Sigmoid colon (tissue), 4 donors: ENCODE results near the gene PACRG.

ENCODE experiments used
- CTCF ChIP-seq, 4 experiments: fragments of 450-650 bp in 3 of 4; fragments of 200-600 bp in 1 of 4; IDR thresholded peaks; one replicate each; pipeline ENCODE4 v1.5.1; 2016 to 2019; ENCODE audit warnings: antibody characterized with exemption in 4 of 4, mild to moderate bottlenecking in 3 of 4, moderate library complexity in 2 of 4
- EP300 ChIP-seq, 4 donors: sonication (generic); formaldehyde crosslinking; IDR thresholded peaks; one replicate each; pipeline ENCODE4 v1.6.1; 2017; ENCODE audit warnings: antibody characterized with exemption in 4 of 4
- POLR2A ChIP-seq, 2 donors: fragments of 450-650 bp; IDR thresholded peaks; one replicate each; pipeline ENCODE4 v1.6.1; 2016; ENCODE audit warnings: antibody characterized with exemption in 2 of 2, mild to moderate bottlenecking in 2 of 2, moderate library complexity in 2 of 2
- POLR2AphosphoS5 ChIP-seq, 4 donors: sonication (generic); formaldehyde crosslinking; IDR thresholded peaks; one replicate each; pipeline ENCODE4 v1.6.1; 2017; ENCODE audit warnings: antibody characterized with exemption in 4 of 4

GRCh38 chr6:163019926-163020325 lies 292.2 kb downstream of the PACRG start:
- TF ChIP-seq POLR2A (IDR thresholded peaks at IDR 0.05), result no peak
- no peak for TF ChIP-seq CTCF (IDR thresholded peaks at IDR 0.05)
- TF ChIP-seq EP300 (IDR thresholded peaks at IDR 0.05), result no peak
- no peak for TF ChIP-seq POLR2AphosphoS5 (IDR thresholded peaks at IDR 0.05)
